NCI-H526 treated with DMSO at 0.1 percent for 48 hours (cell line): Measurements from ENCODE around the gene NFS1.
A peak's percentile ranks its signal among the peaks of the same experiment; 100 is the strongest.

Experiments
- DNase-seq: peaks from one replicate; lab custom pipeline; 2025; lab: John Stamatoyannopoulos, UW

The NFS1 gene

DNA sequence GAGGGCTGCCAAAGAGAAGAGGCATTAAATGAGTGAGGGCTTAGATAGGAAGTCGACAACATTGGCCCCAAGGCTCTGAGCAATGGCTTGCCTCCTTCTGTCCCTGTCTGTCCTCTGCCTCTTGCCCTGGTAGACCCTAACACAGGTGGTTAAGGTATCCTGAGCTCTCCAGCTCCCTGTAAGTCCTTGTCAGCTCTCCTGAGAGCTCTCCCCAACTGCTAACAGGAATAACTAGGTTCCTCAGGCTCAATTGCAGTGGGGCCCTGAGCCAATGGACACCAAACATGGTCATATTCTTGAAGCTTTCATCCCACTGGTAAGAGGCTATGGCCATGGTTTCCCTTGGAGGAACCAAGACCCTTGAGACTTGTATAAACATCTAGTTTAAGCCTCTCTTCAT lies 29.5 kb downstream of the NFS1 start:
- DNase-seq: no peak

DNA sequence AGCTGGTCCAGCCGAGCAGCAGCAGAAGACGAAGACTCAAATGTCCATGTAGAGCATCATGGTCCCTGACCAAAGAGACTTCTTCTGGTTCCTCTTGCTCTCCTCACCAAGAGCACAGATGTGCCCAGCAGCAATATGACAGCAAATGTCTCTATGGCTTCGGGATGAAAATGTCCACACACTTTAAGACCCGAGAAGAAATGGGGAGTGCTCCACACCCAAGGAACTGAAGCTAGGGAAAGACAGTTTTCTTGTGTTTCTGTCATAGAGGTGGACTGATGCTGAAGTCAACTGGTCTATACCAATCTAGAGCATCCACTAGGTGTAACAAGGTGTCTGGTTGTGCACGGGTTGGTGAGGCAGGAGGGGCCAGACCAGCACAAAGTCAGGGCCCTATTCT lies 29.9 kb downstream of the NFS1 start:
- DNase-seq: no peak

GRCh38 chr20:35665949-35666288 lies 33.2 kb downstream of the NFS1 start:
- no peak for DNase-seq

DNA sequence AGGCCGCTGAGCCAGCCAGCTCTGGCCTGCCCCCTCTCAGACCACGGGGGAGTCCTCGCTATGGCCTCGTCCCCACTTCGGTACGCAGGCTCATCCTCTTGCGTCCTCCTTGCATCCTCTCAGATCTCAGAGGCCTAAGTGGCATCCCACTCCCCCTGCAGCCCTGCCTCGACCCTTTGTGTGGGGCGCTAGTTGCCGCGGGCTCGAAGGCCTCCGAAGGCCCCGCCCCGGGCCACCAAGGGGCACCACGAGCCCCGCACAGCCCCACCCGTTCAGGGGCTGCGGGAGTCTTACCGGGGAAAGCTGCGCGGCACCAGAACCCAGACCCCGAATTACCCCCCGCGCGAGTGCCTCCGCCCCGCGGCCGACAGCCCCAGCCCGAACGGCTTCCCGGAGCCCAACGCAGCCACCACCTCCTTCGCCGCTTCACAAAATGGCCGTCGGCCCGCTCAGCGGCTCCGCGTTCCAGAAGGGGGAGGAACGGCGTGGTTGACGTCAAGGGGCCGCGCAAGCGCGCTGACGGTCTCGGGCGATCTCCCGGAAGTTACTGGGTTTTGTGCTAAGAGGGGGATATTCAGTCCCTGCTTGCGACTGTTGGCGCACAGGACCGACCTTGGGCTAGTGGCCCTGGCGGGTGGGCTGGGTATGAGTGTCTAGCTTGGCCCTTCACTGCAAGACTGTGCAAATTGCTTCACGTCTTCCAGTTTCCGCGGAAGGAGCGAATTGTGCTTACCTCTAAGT lies 34.5 kb downstream of the NFS1 start, which contains the start of the genes CPNE1 and RBM12:
Gene CPNE1, minus strand, starts transcription at position 435 of the 741 bp plus-strand sequence. CDS start 31,977 bp downstream, outside the sequence.
Gene RBM12, minus strand, starts transcription at position 435 of the 741 bp plus-strand sequence. CDS start 9,578 bp downstream, outside the sequence.
- DNase-seq: peak; percentile 90

GRCh38 chr20:35663516-35664465 lies 35.4 kb downstream of the NFS1 start:
- peak; percentile 65 for DNase-seq

GRCh38 chr20:35662551-35662950 lies 36.6 kb downstream of the NFS1 start:
- DNase-seq: no peak

GRCh38 chr20:35661908-35662307 lies 37.2 kb downstream of the NFS1 start:
- no peak for DNase-seq

GRCh38 chr20:35661053-35661452 lies 38.1 kb downstream of the NFS1 start:
- no peak for DNase-seq

DNA sequence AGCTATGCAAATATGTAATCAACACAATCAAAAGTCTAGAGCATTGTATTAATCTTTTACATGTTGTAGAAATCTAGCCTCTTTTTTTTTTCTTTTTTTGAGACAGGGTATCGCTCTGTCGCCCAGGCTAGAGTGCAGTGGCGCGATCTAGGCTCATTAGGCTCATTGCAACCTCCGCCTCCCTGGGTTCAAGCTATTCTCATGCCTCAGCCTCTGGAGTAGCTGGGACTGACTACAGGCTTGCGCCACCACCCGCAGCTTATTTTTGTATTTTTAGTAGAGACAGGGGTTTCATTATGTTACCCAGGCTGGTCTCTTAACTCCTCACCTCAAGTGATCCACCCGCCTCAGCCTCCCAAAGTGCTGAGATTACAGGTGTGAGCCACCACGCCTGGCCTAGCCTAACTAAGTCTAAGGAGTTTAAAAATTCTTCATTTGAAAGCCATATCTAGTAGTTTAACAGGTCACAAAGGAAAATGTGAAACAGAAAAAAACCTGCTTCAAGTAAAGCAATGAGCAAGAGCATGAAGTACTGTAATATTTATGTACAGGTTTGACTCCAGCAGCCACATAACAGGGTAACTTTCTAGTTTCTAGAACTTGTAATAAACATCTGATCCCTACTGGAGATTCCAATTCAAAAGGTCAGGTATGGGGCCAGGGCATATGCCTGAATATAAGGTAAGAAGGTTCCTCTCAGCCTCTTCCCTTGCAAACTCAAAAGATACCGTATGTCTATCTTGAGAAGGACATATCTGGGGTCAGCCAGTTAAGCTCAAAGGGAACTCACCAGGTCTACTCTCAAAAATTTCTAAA lies 38.8 kb downstream of the NFS1 start:
- DNase-seq: no peak

- DNase-seq: no peak
Measured at GRCh38 chr20:35657271-35657670, 41.9 kb downstream of the NFS1 start.

- no peak for DNase-seq
Measured at GRCh38 chr20:35654415-35654814, 44.7 kb downstream of the NFS1 start.

GRCh38 chr20:35653893-35654292 lies 45.3 kb downstream of the NFS1 start:
- DNase-seq: no peak

DNA sequence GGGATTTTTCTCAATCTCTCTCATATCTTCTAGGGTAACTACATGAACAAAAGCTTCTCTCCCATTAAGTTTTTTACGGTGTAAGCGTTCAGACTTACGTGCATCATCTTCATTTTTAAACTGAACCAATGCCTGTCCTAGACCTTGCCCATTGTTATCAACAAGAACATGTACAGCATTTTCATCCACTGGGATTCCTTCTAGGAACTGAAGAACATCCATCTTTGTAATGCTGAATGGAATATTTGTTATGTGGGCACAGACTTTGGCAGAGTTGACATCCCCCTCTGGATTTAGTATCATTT lies 45.8 kb downstream of the NFS1 start:
- no peak for DNase-seq

GRCh38 chr20:35652641-35653429 lies 46.3 kb downstream of the NFS1 start:
- DNase-seq: no peak

DNA sequence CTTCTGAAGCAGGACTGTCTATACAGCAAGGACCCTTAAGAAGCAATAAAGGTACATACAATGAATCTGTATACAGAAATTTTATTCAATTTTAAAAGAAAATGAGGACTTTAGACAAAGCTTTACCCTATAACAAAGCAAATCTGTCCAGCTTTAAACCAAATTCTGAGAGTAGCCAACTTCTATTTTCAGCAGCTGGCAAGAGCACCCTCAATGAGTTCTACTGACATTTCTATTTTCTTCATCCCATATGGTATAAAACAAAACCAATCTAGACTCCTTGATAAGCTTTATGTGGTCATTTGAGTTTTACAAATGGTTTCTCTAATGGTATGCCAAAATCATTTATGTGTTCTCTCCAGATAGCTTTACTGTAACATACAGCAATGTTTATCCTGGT lies 47.2 kb downstream of the NFS1 start:
- DNase-seq: no peak

GRCh38 chr20:35650632-35651031 lies 48.5 kb downstream of the NFS1 start:
- no peak for DNase-seq

DNA sequence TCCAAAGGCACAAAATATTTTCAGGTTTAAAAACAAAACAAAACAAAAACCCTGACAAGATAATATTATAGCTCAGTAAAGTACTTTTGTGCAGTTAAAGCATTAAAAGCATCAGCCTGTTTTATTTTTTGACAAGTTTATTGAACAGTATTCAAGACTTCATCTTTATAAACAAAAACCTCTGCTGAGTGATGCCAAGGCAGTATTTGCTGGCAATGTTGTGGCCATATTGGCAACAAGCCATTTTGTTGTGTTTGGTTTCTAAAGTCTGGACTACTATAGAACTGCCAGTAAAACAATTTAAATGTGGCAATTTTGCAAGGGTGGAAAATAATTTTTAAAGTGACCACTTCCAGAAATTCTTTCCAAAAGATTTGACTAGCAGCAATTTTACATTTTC lies 50.3 kb downstream of the NFS1 start:
- no peak for DNase-seq

GRCh38 chr20:35644806-35645205 lies 54.3 kb downstream of the NFS1 start:
- DNase-seq: no peak

- no peak for DNase-seq
Measured at GRCh38 chr20:35643045-35643444, 56.1 kb downstream of the NFS1 start.

- DNase-seq: no peak
Measured at GRCh38 chr20:35641743-35642142, 57.4 kb downstream of the NFS1 start.

DNA sequence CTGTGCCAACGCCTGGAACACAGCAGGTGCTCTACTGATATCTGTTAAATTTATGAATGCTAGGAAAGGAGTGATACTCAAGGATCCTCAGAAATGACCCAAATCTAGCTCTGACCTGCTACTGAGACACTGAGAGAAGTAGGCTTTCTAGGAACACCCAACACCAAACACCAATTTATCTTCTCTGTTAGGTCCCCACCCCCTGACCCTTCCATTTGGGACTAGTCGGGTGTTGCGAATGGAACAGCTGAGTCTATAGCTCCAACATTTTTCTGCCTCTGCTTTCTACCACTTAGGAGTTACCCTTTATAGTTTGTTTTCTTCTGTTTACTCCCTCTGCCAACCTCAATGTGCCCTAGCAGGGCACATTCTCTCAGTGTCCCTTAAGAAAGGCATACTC lies 58.4 kb downstream of the NFS1 start:
- DNase-seq: no peak

GRCh38 chr20:35638751-35639150 lies 60.4 kb downstream of the NFS1 start:
- DNase-seq: no peak
